ENCODE data around the gene TIMELESS. TPM values are rescaled to one million over a fixed set of nuclear protein-coding genes. Genes with fewer than 3 reads are reported as not detected.
"Not testable (repeated sequence)": the region's sequence is repeated elsewhere in the genome, so short reads cannot be mapped to it uniquely, and the experiment has no call there.

TIMELESS gene, protein sequence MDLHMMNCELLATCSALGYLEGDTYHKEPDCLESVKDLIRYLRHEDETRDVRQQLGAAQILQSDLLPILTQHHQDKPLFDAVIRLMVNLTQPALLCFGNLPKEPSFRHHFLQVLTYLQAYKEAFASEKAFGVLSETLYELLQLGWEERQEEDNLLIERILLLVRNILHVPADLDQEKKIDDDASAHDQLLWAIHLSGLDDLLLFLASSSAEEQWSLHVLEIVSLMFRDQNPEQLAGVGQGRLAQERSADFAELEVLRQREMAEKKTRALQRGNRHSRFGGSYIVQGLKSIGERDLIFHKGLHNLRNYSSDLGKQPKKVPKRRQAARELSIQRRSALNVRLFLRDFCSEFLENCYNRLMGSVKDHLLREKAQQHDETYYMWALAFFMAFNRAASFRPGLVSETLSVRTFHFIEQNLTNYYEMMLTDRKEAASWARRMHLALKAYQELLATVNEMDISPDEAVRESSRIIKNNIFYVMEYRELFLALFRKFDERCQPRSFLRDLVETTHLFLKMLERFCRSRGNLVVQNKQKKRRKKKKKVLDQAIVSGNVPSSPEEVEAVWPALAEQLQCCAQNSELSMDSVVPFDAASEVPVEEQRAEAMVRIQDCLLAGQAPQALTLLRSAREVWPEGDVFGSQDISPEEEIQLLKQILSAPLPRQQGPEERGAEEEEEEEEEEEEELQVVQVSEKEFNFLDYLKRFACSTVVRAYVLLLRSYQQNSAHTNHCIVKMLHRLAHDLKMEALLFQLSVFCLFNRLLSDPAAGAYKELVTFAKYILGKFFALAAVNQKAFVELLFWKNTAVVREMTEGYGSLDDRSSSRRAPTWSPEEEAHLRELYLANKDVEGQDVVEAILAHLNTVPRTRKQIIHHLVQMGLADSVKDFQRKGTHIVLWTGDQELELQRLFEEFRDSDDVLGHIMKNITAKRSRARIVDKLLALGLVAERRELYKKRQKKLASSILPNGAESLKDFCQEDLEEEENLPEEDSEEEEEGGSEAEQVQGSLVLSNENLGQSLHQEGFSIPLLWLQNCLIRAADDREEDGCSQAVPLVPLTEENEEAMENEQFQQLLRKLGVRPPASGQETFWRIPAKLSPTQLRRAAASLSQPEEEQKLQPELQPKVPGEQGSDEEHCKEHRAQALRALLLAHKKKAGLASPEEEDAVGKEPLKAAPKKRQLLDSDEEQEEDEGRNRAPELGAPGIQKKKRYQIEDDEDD
- total RNA-seq, result 10 to 100 TPM in 2 of 6 donors, 1 to 10 TPM in 4; 5.6 to 14.7 (median 9.5) TPM

DNA sequence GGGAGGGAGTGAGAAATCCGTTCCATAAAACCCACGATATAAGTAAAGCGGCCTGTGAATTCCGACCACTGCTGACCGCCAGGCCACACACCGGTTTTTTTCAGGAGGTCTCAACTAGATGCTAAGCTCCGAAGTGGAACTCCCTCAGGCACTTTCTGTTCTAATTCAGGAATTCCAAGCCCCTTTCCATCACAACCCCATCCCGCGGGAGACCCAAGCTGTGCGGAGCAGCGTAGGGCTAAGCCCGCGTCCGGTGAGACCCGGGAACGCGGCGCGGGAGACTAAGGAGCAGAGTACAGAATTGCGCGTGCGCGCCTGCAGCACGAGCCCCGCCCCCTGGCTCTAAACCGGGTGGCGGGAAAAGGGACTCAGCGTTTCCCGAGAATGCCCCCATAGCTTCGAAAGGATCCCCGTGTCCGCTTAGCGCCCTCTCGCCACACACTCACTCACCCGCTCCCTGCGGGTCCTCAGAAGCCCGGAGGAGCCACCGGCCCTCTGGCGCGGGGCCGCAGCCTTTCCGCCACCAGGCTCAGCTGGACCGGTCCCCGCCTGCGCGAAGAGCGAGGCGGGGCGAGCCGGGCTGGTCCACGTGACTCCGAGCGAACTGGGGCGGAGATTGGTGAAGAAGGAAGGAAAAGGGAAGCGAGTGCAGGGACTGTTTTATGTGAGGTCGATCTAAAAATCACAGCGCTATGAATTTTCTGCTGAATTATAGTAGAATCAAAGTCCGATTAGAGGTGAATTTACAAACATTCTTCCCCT is at the start of gene TIMELESS:
Gene TIMELESS, minus strand, starts transcription at position 567 of the 762 bp plus-strand sequence. CDS start 15,256 bp downstream, outside the sequence.
- WGBS, 2 donors, result 0% methylated on average over 28 to 57 of the region's 58 CpGs
- DNase-seq, result peak; percentile 91 to 97
- H3K4me3 ChIP-seq, result peak within 1 kb of the TSS; percentile 70 to 77 (median 74)
- no peaks in the 10 kb centered on the region for H3K36me3 ChIP-seq
- TF ChIP-seq, protein P1, sequence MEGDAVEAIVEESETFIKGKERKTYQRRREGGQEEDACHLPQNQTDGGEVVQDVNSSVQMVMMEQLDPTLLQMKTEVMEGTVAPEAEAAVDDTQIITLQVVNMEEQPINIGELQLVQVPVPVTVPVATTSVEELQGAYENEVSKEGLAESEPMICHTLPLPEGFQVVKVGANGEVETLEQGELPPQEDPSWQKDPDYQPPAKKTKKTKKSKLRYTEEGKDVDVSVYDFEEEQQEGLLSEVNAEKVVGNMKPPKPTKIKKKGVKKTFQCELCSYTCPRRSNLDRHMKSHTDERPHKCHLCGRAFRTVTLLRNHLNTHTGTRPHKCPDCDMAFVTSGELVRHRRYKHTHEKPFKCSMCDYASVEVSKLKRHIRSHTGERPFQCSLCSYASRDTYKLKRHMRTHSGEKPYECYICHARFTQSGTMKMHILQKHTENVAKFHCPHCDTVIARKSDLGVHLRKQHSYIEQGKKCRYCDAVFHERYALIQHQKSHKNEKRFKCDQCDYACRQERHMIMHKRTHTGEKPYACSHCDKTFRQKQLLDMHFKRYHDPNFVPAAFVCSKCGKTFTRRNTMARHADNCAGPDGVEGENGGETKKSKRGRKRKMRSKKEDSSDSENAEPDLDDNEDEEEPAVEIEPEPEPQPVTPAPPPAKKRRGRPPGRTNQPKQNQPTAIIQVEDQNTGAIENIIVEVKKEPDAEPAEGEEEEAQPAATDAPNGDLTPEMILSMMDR (IDR thresholded peaks at IDR 0.05), result peak in 3 of 6 experiments; percentile 33 to 43 (median 35)
- TF ChIP-seq EP300 (IDR thresholded peaks at IDR 0.05), result no peak
- TF ChIP-seq POLR2A (IDR thresholded peaks at IDR 0.05), result peak in 3 of 4 donors; percentile 41 to 78 (median 74)
- TF ChIP-seq POLR2AphosphoS5 (IDR thresholded peaks at IDR 0.05), result peak; percentile 78 to 87
- peak within 1 kb of the TSS; percentile 71 to 92 (median 85) for H3K27ac ChIP-seq
- H3K4me1 ChIP-seq, result peaks cover 9 to 13% (median 10%) of the 10 kb centered on the region in 4 donors
- peak; percentile 97 to 99 for ATAC-seq (ENCODE audit: low FRiP score in 2 of 2)
- H3K9me3 ChIP-seq, result no peaks in the 10 kb centered on the region
- no peaks in the 10 kb centered on the region for H3K27me3 ChIP-seq

DNA sequence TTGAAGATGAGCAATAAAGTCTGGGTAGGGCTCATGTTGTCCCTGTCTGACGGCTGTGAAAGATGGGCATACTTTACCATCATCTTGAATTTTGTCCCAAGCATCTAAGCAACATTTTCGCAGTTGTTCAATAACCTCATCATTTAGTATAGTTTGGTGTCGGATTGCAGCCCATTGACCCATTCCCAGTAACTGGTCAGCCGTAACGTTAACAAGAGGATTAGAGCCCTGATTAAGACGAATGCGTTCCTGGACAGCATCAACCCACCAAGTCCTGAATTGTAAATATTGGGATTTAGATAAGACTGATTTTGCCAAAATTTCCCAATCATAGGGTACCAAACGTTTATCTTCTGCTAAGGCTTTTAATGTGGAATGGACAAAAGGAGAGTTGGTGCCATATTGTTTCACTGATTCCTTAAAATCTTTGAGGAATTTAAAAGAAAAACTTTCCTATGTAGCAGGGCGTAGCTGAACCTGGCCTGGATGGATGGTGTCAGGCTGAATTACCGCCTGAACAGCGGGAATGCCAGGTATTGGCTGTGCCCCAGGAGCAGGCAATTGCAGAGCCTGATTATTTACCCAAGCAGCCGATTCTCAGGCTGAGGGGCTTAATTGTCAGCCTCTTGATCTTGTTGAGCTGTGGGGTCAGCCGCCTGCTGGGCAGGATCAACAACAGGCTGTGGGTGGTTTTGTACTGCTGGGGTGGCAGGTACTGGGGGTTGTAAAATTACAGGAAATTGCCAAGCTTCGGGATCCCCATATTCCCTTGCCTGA is 49.1 kb upstream of the TIMELESS start:
- H3K4me3 ChIP-seq; H3K9me3 ChIP-seq; H3K27me3 ChIP-seq; ATAC-seq (ENCODE audit: low FRiP score in 2 of 2); DNase-seq; H3K4me1 ChIP-seq; H3K27ac ChIP-seq; H3K36me3 ChIP-seq: not testable (repeated sequence)
- WGBS, 2 donors, result 73 to 75% methylated on average over 14 of the region's 14 CpGs

DNA sequence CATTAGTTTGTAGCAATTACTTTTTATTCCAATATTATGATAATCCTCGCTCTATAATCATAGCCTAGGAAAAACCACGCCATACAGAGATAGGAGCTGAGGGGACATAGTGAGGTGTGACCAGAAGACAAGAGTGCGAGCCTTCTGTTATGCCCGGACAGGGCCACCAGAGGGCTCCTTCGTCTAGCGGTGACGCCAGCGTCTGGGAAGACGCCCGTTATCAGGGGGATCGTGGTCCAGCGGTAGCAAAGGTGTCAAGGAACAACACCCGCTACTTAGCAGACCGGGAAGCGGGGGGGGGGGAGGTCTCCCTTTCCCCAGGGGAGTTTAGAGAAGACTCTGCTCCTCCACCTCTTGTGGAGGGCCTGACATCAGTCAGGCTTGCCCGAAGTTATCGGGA is 47.5 kb upstream of the TIMELESS start:
- 15 to 16% methylated on average over 13 to 17 of the region's 17 CpGs for WGBS, 2 donors
- H3K27me3 ChIP-seq; H3K27ac ChIP-seq; H3K4me3 ChIP-seq; H3K36me3 ChIP-seq; H3K4me1 ChIP-seq; H3K9me3 ChIP-seq; ATAC-seq (ENCODE audit: low FRiP score in 2 of 2): not testable (repeated sequence)
- peak in 1 of 2 donors; percentile 55 for DNase-seq
- TF ChIP-seq, protein P1 (IDR thresholded peaks at IDR 0.05), result peak in 5 of 6 experiments; percentile 6 to 57 (median 31)

DNA sequence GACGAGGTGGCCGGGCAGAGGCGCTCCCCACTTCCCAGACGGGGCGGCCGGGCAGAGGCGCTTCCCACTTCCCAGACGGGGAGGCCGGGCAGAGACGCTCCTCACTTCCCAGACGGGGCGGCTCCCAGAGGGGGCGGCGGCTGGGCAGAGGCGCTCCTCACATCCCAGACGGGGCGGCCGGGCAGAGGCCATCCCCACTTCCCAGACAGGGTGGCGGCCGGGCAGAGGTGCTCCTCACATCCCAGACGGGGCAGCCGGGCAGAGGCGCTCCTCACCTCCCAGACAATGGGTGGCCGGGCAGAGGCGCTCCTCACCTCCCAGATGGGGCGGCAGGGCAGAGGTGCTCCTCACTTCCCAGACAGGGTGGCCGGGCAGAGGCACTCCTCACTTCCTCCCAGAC is 45.3 kb upstream of the TIMELESS start:
- ATAC-seq (ENCODE audit: low FRiP score in 2 of 2); H3K36me3 ChIP-seq: not testable (repeated sequence)

DNA sequence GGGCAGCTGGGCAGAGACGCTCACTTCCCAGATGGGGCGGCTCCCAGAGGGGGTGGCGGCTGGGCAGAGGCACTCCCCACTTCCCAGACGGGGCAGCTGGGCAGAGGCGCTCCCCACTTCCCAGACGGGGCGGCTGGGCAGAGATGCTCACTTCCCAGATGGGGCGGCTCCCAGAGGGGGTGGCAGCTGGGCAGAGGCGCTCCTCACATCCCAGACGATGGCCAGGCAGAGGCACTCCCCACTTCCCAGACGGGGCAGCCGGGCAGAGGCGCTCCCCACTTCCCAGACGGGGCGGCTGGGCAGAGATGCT is 44.8 kb upstream of the TIMELESS start:
- not testable (repeated sequence) for ATAC-seq (ENCODE audit: low FRiP score in 2 of 2); H3K4me1 ChIP-seq; H3K36me3 ChIP-seq; DNase-seq; H3K4me3 ChIP-seq; H3K9me3 ChIP-seq; H3K27ac ChIP-seq; H3K27me3 ChIP-seq
- 89 to 90% methylated on average over 2 to 11 of the region's 15 CpGs for WGBS, 2 donors

More for the DNA sequence above, 45.3 kb upstream of the TIMELESS start:
- peak in 1 of 2 donors; percentile 76 for DNase-seq
- not testable (repeated sequence) for H3K4me1 ChIP-seq, H3K27me3 ChIP-seq, H3K4me3 ChIP-seq, H3K27ac ChIP-seq, H3K9me3 ChIP-seq
- 93 to 100% methylated on average over 10 to 20 of the region's 27 CpGs for WGBS, 2 donors

DNA sequence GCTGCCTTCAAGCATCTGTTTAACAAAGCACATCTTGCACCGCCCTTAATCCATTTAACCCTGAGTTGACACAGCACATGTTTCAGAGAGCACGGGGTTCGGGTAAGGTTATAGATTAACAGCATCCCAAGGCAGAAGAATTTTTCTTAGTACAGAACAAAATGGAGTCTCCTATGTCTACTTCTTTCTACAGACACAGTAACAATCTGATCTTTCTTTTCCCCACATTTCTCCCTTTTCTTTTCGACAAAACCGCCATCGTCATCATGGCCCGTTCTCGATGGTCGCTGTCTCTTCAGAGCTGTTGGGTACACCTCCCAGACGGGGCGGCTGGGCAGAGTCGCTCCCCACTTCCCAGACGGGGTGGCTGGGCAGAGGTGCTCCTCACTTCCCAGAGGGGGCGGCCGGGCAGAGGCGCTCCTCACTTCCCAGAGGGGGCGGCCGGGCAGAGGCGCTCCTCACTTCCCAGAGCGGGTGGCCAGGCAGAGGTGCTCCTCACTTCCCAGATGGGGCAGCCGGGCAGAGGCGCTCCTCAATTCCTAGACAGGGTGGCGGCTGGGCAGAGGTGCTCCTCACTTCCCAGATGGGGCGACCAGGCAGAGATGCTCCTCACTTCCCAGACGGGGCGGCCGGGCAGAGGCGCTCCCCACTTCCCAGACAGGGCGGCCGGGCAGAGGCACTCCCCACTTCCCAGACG is 44.3 kb upstream of the TIMELESS start:
- H3K27ac ChIP-seq; H3K4me1 ChIP-seq; ATAC-seq (ENCODE audit: low FRiP score in 2 of 2); H3K36me3 ChIP-seq; H3K4me3 ChIP-seq; H3K9me3 ChIP-seq; H3K27me3 ChIP-seq: not testable (repeated sequence)
- peak in 1 of 2 donors; percentile 73 for DNase-seq
- 79 to 92% methylated on average over 23 to 25 of the region's 31 CpGs for WGBS, 2 donors

Measured in upper lobe of left lung (tissue), 6 donors.